NCI-H774 (cell line): Measurements from ENCODE around the gene CPN1.
"Not testable (repeated sequence)": the region's sequence is repeated elsewhere in the genome, so short reads cannot be mapped to it uniquely, and the experiment has no call there.

Experiments
- DNase-seq: peaks from one replicate; lab custom pipeline; 2025; lab: John Stamatoyannopoulos, UW

The CPN1 gene

GRCh38 chr10:100022403-100022802, 59.3 kb downstream of the CPN1 start:
- no peak for DNase-seq

GRCh38 chr10:100021322-100021721, 60.3 kb downstream of the CPN1 start:
- DNase-seq, result no peak

- DNase-seq, result no peak
Observed at GRCh38 chr10:100020886-100021253, 60.8 kb downstream of the CPN1 start.

- no peak for DNase-seq
Observed at GRCh38 chr10:100020142-100020885, 61.4 kb downstream of the CPN1 start.

GRCh38 chr10:100019787-100020141, 61.9 kb downstream of the CPN1 start:
- no peak for DNase-seq

GRCh38 chr10:100014071-100014762, 67.5 kb downstream of the CPN1 start:
- no peak for DNase-seq

GRCh38 chr10:100013621-100014020, 68.0 kb downstream of the CPN1 start:
- no peak for DNase-seq

- DNase-seq, result not testable (repeated sequence)
Observed at GRCh38 chr10:100011906-100012305, 69.8 kb downstream of the CPN1 start.

- peak; percentile 46 for DNase-seq
Observed at GRCh38 chr10:100009793-100010676, 71.6 kb downstream of the CPN1 start, which contains the start of gene DNMBP. Gene DNMBP, minus strand, starts transcription at chr10:100009947. Its CDS starts 37,823 bp downstream, at chr10:99972124.

GRCh38 chr10:100009283-100009792, 72.3 kb downstream of the CPN1 start:
- DNase-seq, result no peak

GRCh38 chr10:100008708-100009282, 72.9 kb downstream of the CPN1 start:
- no peak for DNase-seq

- no peak for DNase-seq
Observed at GRCh38 chr10:100008142-100008522, 73.5 kb downstream of the CPN1 start.

GRCh38 chr10:100007231-100008141, 74.2 kb downstream of the CPN1 start:
- no peak for DNase-seq

GRCh38 chr10:100006243-100006886, 75.3 kb downstream of the CPN1 start:
- no peak for DNase-seq

GRCh38 chr10:100004805-100005510, 76.7 kb downstream of the CPN1 start:
- no peak for DNase-seq

GRCh38 chr10:100000109-100000644, 81.5 kb downstream of the CPN1 start:
- no peak for DNase-seq

GRCh38 chr10:99999319-100000108, 82.2 kb downstream of the CPN1 start:
- no peak for DNase-seq

- DNase-seq, result no peak
Observed at GRCh38 chr10:99998889-99999288, 82.8 kb downstream of the CPN1 start.
